ENCODE data around the gene ANKRD42.

DNA sequence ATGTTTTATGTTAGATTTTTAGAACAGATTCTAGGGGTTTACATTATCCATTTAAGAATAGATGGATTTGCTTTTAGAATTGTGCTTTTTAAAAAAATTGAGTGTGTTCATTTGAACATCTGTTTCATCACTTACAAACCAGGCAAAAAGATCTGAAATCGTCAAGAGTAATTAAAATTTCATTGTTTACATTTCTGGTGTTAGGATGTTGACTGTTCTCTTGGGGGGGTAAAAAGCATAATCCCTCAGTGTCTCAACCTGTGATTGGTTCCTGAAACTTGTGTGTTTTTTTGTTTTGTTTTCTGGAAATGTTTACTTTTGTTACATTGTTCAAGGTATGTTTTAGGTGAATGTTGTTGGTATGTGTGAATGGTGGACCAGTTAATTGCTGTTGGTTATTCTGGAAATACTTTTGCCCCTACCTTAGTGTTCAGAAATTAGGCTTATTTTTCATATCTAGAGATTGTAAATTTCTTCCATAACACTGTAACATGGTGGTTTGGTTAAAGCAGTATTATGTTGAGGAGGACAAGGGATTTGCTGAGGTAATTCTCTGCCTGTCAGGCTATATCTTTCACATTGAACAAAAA is 31.8 kb upstream of the ANKRD42 start:
- TF ChIP-seq POLR2A (IDR thresholded peaks at IDR 0.05) = no peak
- TF ChIP-seq, protein P1, sequence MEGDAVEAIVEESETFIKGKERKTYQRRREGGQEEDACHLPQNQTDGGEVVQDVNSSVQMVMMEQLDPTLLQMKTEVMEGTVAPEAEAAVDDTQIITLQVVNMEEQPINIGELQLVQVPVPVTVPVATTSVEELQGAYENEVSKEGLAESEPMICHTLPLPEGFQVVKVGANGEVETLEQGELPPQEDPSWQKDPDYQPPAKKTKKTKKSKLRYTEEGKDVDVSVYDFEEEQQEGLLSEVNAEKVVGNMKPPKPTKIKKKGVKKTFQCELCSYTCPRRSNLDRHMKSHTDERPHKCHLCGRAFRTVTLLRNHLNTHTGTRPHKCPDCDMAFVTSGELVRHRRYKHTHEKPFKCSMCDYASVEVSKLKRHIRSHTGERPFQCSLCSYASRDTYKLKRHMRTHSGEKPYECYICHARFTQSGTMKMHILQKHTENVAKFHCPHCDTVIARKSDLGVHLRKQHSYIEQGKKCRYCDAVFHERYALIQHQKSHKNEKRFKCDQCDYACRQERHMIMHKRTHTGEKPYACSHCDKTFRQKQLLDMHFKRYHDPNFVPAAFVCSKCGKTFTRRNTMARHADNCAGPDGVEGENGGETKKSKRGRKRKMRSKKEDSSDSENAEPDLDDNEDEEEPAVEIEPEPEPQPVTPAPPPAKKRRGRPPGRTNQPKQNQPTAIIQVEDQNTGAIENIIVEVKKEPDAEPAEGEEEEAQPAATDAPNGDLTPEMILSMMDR (IDR thresholded peaks at IDR 0.05) = no peak

Data from testis (tissue), 2 donors.